Body of pancreas (tissue), 4 donors: Measurements from ENCODE around the gene LRRC41. TPM values are rescaled to one million over a fixed set of nuclear protein-coding genes. Genes with fewer than 3 reads are reported as not detected.

Experiments used
- ATAC-seq: fragments of 150-250 bp; one replicate; pipeline ENCODE4 v1.9.1; 2016
- DNase-seq, 4 donors: peaks; one replicate each; pipeline ENCODE4 v3.0.0-alpha.2; 2019
- H3K27ac ChIP-seq, 4 donors: fragments of 200-600 bp; sonication (generic); 1 replicate in 3 of 4; 2 replicates in 1 of 4; pipeline versions ENCODE4 v1.5.1 to v1.6.1; 2016 to 2019; ENCODE audit warnings: mild to moderate bottlenecking in 1 of 4, mixed read lengths in 1 of 4, moderate library complexity in 1 of 4
- H3K27me3 ChIP-seq, 2 donors: fragments of 200-600 bp; sonication (generic); one replicate each; pipeline ENCODE4 v1.6.0; 2016; ENCODE audit warnings: mild to moderate bottlenecking in 1 of 2
- H3K36me3 ChIP-seq, 2 donors: fragments of 200-600 bp; sonication (generic); replicated peaks in 1 of 2; 2 replicates each; pipeline ENCODE4 v1.5.1; 2016; ENCODE audit warnings: low read depth in 2 of 2; ENCODE audit not compliant: insufficient read depth in 1 of 2
- H3K4me1 ChIP-seq: fragments of 200-600 bp; sonication (generic); one replicate; pipeline ENCODE4 v1.6.0; 2016
- H3K4me3 ChIP-seq, 2 donors: fragments of 200-600 bp; sonication (generic); 1 replicate in 1 of 2; 2 replicates in 1 of 2; pipeline ENCODE4 v1.5.1; 2016 to 2019
- H3K9me3 ChIP-seq, 3 donors: fragments of 200-600 bp; sonication (generic); 1 replicate in 2 of 3; 2 replicates in 1 of 3; pipeline ENCODE4 v1.5.1; 2016
- POLR2A ChIP-seq, 3 donors: fragments of 450-650 bp; IDR thresholded peaks; one replicate each; pipeline ENCODE4 v1.6.1; 2016; ENCODE audit warnings: antibody characterized with exemption in 3 of 3, mild to moderate bottlenecking in 2 of 3
- whole genome bisulfite sequencing, 2 donors: methylation state at CpG; one replicate each; pipeline ENCODE4 v1.1.5; 2017; 5-methylcytosine and 5-hydroxymethylcytosine counted together
- intact Hi-C: fragments of 100-400 bp; cut with DNase I; formaldehyde crosslinking; loops from one replicate; pipeline ENCODE4 v1.15.1; 2023
- total RNA-seq, 2 donors: library from RNA; depleted of rRNA; stranded (reverse); fragments of >200 nt; gene quantifications; one replicate each; pipeline ENCODE4 v1.1.0, GENCODE V29; 2016
- TF ChIP-seq, protein P1 (sequence below), 7 experiments: fragments of 450-650 bp in 4 of 7; fragments of 200-600 bp in 3 of 7; sonication (generic) in 3 of 7; IDR thresholded peaks; one replicate each; pipeline ENCODE4 v1.5.1; 2016 to 2019; ENCODE audit warnings: antibody characterized with exemption in 7 of 7

Gene LRRC41, protein sequence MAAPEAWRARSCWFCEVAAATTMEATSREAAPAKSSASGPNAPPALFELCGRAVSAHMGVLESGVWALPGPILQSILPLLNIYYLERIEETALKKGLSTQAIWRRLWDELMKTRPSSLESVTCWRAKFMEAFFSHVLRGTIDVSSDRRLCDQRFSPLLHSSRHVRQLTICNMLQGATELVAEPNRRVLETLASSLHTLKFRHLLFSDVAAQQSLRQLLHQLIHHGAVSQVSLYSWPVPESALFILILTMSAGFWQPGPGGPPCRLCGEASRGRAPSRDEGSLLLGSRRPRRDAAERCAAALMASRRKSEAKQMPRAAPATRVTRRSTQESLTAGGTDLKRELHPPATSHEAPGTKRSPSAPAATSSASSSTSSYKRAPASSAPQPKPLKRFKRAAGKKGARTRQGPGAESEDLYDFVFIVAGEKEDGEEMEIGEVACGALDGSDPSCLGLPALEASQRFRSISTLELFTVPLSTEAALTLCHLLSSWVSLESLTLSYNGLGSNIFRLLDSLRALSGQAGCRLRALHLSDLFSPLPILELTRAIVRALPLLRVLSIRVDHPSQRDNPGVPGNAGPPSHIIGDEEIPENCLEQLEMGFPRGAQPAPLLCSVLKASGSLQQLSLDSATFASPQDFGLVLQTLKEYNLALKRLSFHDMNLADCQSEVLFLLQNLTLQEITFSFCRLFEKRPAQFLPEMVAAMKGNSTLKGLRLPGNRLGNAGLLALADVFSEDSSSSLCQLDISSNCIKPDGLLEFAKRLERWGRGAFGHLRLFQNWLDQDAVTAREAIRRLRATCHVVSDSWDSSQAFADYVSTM
- total RNA-seq = 10 to 100 TPM; 36.6 to 59.0 TPM

DNA sequence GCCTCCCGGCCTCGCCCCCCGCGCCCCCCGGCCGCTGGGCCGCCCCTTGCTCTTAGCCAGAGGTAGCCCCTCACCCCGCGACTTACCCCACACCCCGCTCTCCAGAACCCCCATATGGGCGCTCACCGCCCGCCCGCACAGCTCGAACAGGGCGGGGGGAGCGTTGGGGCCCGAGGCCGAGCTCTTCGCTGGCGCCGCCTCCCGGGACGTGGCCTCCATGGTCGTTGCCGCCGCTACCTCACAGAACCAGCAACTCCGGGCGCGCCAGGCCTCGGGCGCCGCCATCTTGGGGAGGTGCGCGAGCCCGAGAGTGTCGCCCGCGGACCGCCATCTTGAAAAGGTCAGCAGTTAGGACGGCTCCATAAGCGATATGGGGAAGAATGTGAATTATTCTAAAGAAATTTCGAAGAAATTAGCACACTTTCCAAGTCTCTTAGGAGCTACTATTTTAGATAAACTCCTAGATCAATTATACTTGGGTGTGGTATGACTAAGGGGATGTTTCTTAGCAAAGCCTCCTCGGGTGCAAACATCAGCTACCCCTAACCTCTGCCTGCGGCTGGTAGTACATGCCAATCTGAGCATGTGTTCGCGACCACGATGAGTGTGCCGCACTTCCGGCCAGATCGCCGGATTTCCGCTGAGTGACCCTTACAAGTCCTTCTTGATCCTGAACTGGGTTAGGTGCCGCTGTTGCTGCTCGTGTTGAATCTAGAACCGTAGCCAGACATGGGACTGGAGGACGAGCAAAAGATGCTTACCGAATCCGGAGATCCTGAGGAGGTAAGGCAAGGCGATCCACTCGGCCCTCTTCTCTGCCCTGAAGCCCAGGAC, at the start of gene LRRC41, which contains the start of gene UQCRH:
TSS of gene LRRC41 (minus strand) at position 579 of the 834 bp plus-strand sequence. CDS start at position 285, 294 bp downstream.
TSS of gene UQCRH (plus strand) at position 661 of the 834 bp plus-strand sequence. CDS start at position 730, 69 bp downstream.
- Histone ChIP-seq H3K9me3 (no peaks in the 10 kb centered on the region), H3K27me3 (no peaks in the 10 kb centered on the region), H3K36me3 (no peaks in the 10 kb centered on the region), H3K4me1 (peaks cover 56% of the 10 kb centered on the region), H3K27ac (peak within 1 kb of the TSS; percentile 89 to 97 (median 95)), H3K4me3 (peak within 1 kb of the TSS; percentile 44 to 86)
- ATAC-seq (peak; percentile 91), DNase-seq (peak; percentile 95 to 97 (median 96))
- WGBS, 2 donors = 0% methylated on average over 7 to 60 of the region's 61 CpGs
- TF ChIP-seq POLR2A (IDR thresholded peaks at IDR 0.05) = peak; percentile 93 to 97 (median 97)
- TF ChIP-seq, protein P1, sequence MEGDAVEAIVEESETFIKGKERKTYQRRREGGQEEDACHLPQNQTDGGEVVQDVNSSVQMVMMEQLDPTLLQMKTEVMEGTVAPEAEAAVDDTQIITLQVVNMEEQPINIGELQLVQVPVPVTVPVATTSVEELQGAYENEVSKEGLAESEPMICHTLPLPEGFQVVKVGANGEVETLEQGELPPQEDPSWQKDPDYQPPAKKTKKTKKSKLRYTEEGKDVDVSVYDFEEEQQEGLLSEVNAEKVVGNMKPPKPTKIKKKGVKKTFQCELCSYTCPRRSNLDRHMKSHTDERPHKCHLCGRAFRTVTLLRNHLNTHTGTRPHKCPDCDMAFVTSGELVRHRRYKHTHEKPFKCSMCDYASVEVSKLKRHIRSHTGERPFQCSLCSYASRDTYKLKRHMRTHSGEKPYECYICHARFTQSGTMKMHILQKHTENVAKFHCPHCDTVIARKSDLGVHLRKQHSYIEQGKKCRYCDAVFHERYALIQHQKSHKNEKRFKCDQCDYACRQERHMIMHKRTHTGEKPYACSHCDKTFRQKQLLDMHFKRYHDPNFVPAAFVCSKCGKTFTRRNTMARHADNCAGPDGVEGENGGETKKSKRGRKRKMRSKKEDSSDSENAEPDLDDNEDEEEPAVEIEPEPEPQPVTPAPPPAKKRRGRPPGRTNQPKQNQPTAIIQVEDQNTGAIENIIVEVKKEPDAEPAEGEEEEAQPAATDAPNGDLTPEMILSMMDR (IDR thresholded peaks at IDR 0.05) = peak in 3 of 7 experiments; percentile 4 to 11 (median 6)
- intact Hi-C loops = no loop called here

DNA sequence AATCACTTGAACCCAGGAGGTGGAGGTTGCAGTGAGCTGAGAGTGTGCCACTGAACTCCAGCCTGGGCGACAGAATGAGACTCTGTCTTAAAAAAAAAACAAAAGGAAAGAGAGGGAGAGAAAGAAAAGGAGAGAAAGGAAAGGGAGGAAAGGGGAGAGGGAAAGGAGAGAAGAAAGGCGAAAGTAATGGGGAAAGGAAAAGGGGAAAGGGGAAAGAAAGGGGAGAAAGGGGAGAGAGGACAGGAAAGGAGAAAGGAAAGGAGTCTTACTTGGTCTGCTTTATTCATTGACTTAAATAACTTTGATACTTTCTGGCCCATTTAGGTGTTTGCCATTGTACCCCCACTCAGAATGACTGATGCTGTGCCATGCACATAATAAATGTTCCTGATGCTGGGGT, 48.9 kb upstream of the LRRC41 start:
- H3K27me3 ChIP-seq = no peaks in the 10 kb centered on the region
- intact Hi-C loops = no loop called here
- H3K27ac ChIP-seq = no peak overlapping the region
- no peak overlapping the region for H3K4me3 ChIP-seq
- DNase-seq = no peak
- WGBS, 2 donors = 73 to 93% methylated on average over 2 of the region's 2 CpGs
- ATAC-seq = no peak
- no peaks in the 10 kb centered on the region for H3K9me3 ChIP-seq
- no peak for TF ChIP-seq POLR2A (IDR thresholded peaks at IDR 0.05)
- TF ChIP-seq, protein P1 (IDR thresholded peaks at IDR 0.05) = no peak
- H3K36me3 ChIP-seq = peaks cover 0 to 13% of the 10 kb centered on the region in 2 donors
- no peaks in the 10 kb centered on the region for H3K4me1 ChIP-seq

DNA sequence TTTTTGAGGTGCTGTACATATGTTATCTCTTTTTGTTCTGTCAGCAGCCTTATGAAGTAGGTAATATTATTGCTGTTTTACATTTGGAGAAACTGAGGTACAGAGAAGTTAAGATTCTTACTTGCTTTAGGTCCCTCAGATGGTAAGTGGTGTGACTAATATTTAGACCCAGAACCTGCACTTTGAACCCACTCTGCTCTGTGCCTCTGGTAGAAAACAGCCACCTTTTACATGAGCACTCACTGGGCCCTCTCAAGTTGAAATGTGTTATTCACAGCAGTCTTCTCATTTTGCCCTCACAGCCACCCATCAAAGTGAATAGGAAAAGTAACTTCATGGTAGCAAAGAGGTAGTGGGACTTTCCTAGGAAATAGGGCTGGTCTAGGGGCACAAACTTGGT, 41.9 kb upstream of the LRRC41 start:
- no peak for ATAC-seq
- H3K27ac ChIP-seq = no peak overlapping the region
- TF ChIP-seq, protein P1 (IDR thresholded peaks at IDR 0.05) = no peak
- no peak for TF ChIP-seq POLR2A (IDR thresholded peaks at IDR 0.05)
- H3K4me1 ChIP-seq = peaks cover 12% of the 10 kb centered on the region
- intact Hi-C loops = no loop called here
- H3K4me3 ChIP-seq = no peak overlapping the region
- no peaks in the 10 kb centered on the region for H3K27me3 ChIP-seq
- DNase-seq = no peak
- no peaks in the 10 kb centered on the region for H3K9me3 ChIP-seq
- peaks cover 0 to 11% of the 10 kb centered on the region in 2 donors for H3K36me3 ChIP-seq

DNA sequence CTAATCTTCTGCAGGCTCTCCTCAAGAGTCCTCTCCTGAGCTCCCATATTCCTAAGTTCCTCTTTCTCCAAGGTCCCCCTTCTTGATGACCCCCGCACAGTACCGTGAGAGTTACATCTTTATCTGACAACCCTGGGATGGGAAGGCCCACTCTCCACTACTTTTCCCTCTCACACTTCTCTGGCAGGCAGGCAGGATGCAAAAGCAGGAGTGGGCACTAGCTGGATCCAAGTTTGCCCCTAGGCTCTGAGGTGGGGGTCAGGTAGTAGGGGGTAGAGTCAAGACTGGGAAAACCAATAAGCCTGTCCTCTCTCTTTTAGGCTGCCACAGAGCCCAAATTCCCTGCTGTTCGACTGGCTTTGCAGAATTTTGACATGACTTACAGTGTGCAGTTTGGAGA, 41.1 kb upstream of the LRRC41 start:
- no peak overlapping the region for H3K4me3 ChIP-seq
- no peak for DNase-seq
- no peak overlapping the region for H3K27ac ChIP-seq
- no peak for ATAC-seq
- no peaks in the 10 kb centered on the region for H3K9me3 ChIP-seq
- no peaks in the 10 kb centered on the region for H3K27me3 ChIP-seq
- H3K36me3 ChIP-seq = peaks cover 0 to 10% of the 10 kb centered on the region in 2 donors
- WGBS, 2 donors = 77 to 92% methylated on average over 3 of the region's 3 CpGs
- intact Hi-C loops = no loop called here
- peaks cover 16% of the 10 kb centered on the region for H3K4me1 ChIP-seq
- TF ChIP-seq POLR2A (IDR thresholded peaks at IDR 0.05) = no peak
- TF ChIP-seq, protein P1 (IDR thresholded peaks at IDR 0.05) = no peak
